ENCODE data around the gene PLXDC2.

Gene PLXDC2

GRCh38 chr10:20300735-20301134 lies 484.5 kb downstream of the PLXDC2 start:
- no peak for DNase-seq

GRCh38 chr10:20302033-20302432 lies 485.8 kb downstream of the PLXDC2 start:
- no peak for DNase-seq

GRCh38 chr10:20303453-20304152 lies 487.4 kb downstream of the PLXDC2 start:
- DNase-seq, result no peak

DNA sequence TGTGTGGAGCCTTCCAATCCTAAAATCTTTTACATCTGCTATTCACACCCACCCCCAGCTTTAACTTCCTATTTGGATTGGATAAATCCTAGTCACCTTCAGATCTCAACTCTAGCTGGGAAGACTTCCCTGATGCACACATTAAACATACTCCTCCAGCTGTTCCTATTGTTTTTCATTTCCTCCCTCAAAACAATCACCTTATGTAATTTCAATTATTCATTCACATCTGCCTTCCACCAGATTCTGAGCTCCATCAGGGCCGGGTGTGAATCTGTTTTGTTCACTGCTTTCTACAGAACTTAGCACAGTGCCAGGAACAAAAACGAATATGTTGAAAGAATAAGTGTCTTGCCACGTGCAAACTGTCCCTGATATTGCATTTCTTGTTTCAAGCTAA lies 497.4 kb downstream of the PLXDC2 start:
- DNase-seq, result no peak

DNA sequence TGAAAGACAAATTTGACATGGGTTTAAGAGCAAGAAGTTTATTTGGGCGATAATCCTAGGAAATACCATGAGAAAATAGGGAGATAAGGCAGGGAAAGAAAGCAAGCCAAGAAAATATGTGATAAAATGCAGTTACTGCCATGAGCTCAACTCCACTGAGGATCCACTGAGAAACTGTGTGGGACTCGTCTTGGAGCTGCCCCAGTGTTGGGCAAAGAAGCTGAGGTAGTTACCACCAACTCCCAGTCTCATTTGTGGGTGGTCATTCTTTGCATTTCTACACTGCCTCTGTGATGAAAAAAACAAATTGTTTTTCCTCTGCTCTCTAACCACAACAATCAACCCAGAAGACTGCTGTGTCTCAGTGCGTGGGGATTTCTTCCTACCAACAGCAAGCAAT lies 498.2 kb downstream of the PLXDC2 start:
- no peak for DNase-seq

GRCh38 chr10:20327954-20328353 lies 511.7 kb downstream of the PLXDC2 start:
- DNase-seq, result no peak

GRCh38 chr10:20330246-20330645 lies 514.0 kb downstream of the PLXDC2 start:
- DNase-seq, result no peak

- DNase-seq, result no peak
Observed at GRCh38 chr10:20334559-20334958, 518.3 kb downstream of the PLXDC2 start.
